Chondrocyte (in vitro differentiated cells): Measurements from ENCODE around the gene MEPE. TPM values are rescaled to one million over a fixed set of nuclear protein-coding genes. Genes with fewer than 3 reads are reported as not detected.

Experiments used
- DNase-seq: peaks from one replicate; pipeline ENCODE4 v3.0.0; 2021; ENCODE audit warnings: mixed read lengths, low spot score
- H3K27ac Mint-ChIP-seq: one replicate; pipeline ENCODE4 v1.8.0; 2021; ENCODE audit warnings: mild to moderate bottlenecking, moderate library complexity, mixed read lengths; ENCODE audit not compliant: unreplicated experiment
- H3K27me3 Mint-ChIP-seq: 2 replicates; pipeline ENCODE4 v1.8.0; 2021; ENCODE audit warnings: low read depth, mixed read lengths
- H3K36me3 Mint-ChIP-seq: 2 replicates; pipeline ENCODE4 v1.8.0; 2021; ENCODE audit warnings: low read depth, mixed read lengths
- H3K4me1 Mint-ChIP-seq: 2 replicates; pipeline ENCODE4 v1.8.0; 2021; ENCODE audit warnings: low read depth, mild to moderate bottlenecking, mixed read lengths
- H3K4me3 Mint-ChIP-seq: one replicate; pipeline ENCODE4 v1.8.0; 2021; ENCODE audit warnings: mild to moderate bottlenecking, moderate library complexity, mixed read lengths; ENCODE audit not compliant: unreplicated experiment
- H3K9me3 Mint-ChIP-seq: 2 replicates; pipeline ENCODE4 v1.8.0; 2021; ENCODE audit warnings: low read depth, mixed read lengths
- CTCF ChIP-seq: fragments of 200-600 bp; sonication (generic); IDR thresholded peaks from 2 replicates; pipeline ENCODE4 v1.5.0; 2021; ENCODE audit warnings: antibody characterized with exemption, mild to moderate bottlenecking, moderate library complexity
- total RNA-seq: library from RNA; stranded (reverse); gene quantifications from 3 replicates; pipeline ENCODE4 v1.2.1, GENCODE V29; 2021

MEPE gene
- total RNA-seq, 1 donor from 2014 or later: not detected

- H3K27me3 Mint-ChIP-seq: no peaks in the 10 kb centered on the region
- no peaks in the 10 kb centered on the region for H3K9me3 Mint-ChIP-seq
- peak; percentile 87 for TF ChIP-seq CTCF
- H3K27ac Mint-ChIP-seq: no peak overlapping the region
- DNase-seq: no peak
- H3K4me3 Mint-ChIP-seq: no peak overlapping the region
- H3K36me3 Mint-ChIP-seq: no peaks in the 10 kb centered on the region
- peaks cover 8% of the 10 kb centered on the region for H3K4me1 Mint-ChIP-seq
These were observed 20.3 kb downstream of the MEPE start for GRCh38 chr4:87853108-87853507.

DNA sequence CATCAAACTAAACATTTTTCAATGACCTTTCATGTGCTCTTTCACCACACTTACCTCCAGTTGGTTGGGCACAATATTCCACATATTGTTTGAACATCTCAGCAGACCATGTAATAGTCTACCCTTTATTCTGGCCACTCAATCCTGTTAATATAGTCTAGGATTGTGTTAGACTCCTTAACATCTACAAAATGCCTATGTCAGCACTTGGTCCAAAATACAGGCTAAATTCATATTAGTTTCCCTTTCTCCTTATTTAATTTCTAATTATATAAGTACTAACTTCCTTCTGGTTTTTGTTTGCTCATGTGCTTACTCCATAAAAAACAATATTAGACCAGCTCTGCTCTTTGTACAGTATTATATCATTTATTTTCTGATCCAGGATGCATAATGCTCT, 21.1 kb downstream of the MEPE start:
- Mint-ChIP-seq H3K4me1 (peaks cover 4% of the 10 kb centered on the region), H3K9me3 (no peaks in the 10 kb centered on the region), H3K27ac (no peak overlapping the region), H3K4me3 (no peak overlapping the region), H3K27me3 (no peaks in the 10 kb centered on the region), H3K36me3 (no peaks in the 10 kb centered on the region)
- no peak for TF ChIP-seq CTCF
- DNase-seq: no peak

GRCh38 chr4:87855559-87855958, 22.8 kb downstream of the MEPE start:
- DNase-seq: no peak
- no peak for TF ChIP-seq CTCF
- no peaks in the 10 kb centered on the region for H3K9me3 Mint-ChIP-seq
- no peaks in the 10 kb centered on the region for H3K27me3 Mint-ChIP-seq
- no peaks in the 10 kb centered on the region for H3K36me3 Mint-ChIP-seq
- no peak overlapping the region for H3K4me3 Mint-ChIP-seq
- H3K4me1 Mint-ChIP-seq: no peaks in the 10 kb centered on the region
- no peak overlapping the region for H3K27ac Mint-ChIP-seq

GRCh38 chr4:87856816-87857215, 24.0 kb downstream of the MEPE start:
- Mint-ChIP-seq H3K9me3 (no peaks in the 10 kb centered on the region), H3K27me3 (no peaks in the 10 kb centered on the region), H3K4me3 (no peak overlapping the region), H3K4me1 (no peaks in the 10 kb centered on the region), H3K27ac (no peak overlapping the region), H3K36me3 (no peaks in the 10 kb centered on the region)
- DNase-seq: no peak
- TF ChIP-seq CTCF: no peak

DNA sequence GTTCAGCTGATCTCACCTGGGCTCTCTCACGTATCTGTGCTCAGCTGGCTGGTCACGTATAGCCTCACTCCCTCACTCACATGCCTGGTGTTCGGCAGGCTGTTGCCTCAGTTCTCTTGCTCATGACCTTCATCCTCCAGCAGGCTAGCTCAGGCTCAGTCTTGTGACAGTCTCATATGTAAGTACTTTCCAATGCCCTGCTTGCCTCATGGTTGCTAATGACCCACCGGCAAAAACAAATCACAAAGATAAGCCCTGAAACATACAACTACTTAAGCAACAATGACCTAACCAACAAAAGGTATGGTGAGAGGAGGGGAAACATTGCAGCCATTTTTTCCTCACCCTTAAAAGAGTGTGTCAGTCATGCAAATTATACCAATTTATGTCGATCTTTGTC, 25.0 kb downstream of the MEPE start:
- H3K4me3 Mint-ChIP-seq: no peak overlapping the region
- no peaks in the 10 kb centered on the region for H3K27me3 Mint-ChIP-seq
- H3K9me3 Mint-ChIP-seq: no peaks in the 10 kb centered on the region
- DNase-seq: no peak
- no peak overlapping the region for H3K27ac Mint-ChIP-seq
- H3K36me3 Mint-ChIP-seq: no peaks in the 10 kb centered on the region
- H3K4me1 Mint-ChIP-seq: no peaks in the 10 kb centered on the region
- no peak for TF ChIP-seq CTCF
